SK-N-SH (cell line): ENCODE results near the gene PLEKHG5. TPM values are rescaled to one million over a fixed set of nuclear protein-coding genes. Genes with fewer than 3 reads are reported as not detected.
A peak's percentile ranks its signal among the peaks of the same experiment; 100 is the strongest.

Source experiments
- CTCF ChIA-PET: fragments of 300-600, 350-600 bp; formaldehyde crosslinking; extraction: SDS; loops from one replicate; lab custom pipeline; 2021; lab: Yijun Ruan, JAX
- POLR2A ChIA-PET: fragments of 350-600 bp; sonication (Branson Sonifier 250); formaldehyde crosslinking; extraction: SDS; loops from one replicate; lab custom pipeline; 2020; ENCODE audit warnings: antibody characterized with exemption, inconsistent platforms; lab: Yijun Ruan, JAX
- DNase-seq: peaks from one replicate; pipeline ENCODE4 v3.0.0; 2012
- H2AFZ ChIP-seq: fragments of 200-600 bp; sonication (generic); 2 replicates; pipeline ENCODE4 v1.8.1; 2016; ENCODE audit warnings: antibody characterized with exemption, mild to moderate bottlenecking, low read depth
- H3F3A ChIP-seq: fragments of 200-600 bp; sonication (generic); replicated peaks from 2 replicates; pipeline ENCODE3; 2016; ENCODE audit warnings: antibody characterized with exemption, mild to moderate bottlenecking; ENCODE audit not compliant: insufficient read depth
- H3K27ac ChIP-seq, 2 experiments: fragments of 200-500 bp in 1 of 2; fragments of 200-600 bp in 1 of 2; sonication (Bioruptor generic) in 1 of 2; sonication (generic), shearing (Covaris generic) in 1 of 2; 2 replicates each; pipeline versions ENCODE4 v1.5.1 to v1.6.1; 2014 to 2016; ENCODE audit warnings: low read depth in 2 of 2, inconsistent platforms in 1 of 2, low read length in 1 of 2, mild to moderate bottlenecking in 1 of 2, mixed read lengths in 1 of 2
- H3K27me3 ChIP-seq: fragments of 200-600 bp; sonication (generic), shearing (Covaris generic); 2 replicates; pipeline ENCODE4 v1.6.1; 2016; ENCODE audit warnings: mixed run types; ENCODE audit not compliant: insufficient read depth
- H3K36me3 ChIP-seq, 2 experiments: fragments of 200-500 bp in 1 of 2; fragments of 200-600 bp in 1 of 2; sonication (Bioruptor generic) in 1 of 2; sonication (generic) in 1 of 2; replicated peaks in 1 of 2; 2 replicates each; pipeline versions ENCODE3 to v1.5.1; 2014 to 2016; ENCODE audit warnings: low read length in 1 of 2, mild to moderate bottlenecking in 1 of 2; ENCODE audit not compliant: insufficient read depth in 2 of 2, control insufficient read depth in 1 of 2
- H3K4me1 ChIP-seq, 2 experiments: fragments of 200-500 bp in 1 of 2; fragments of 200-600 bp in 1 of 2; sonication (Bioruptor generic) in 1 of 2; sonication (generic), shearing (Covaris generic) in 1 of 2; 2 replicates each; pipeline versions ENCODE4 v1.5.1 to v1.6.1; 2014 to 2016; ENCODE audit warnings: low read depth in 1 of 2, low read length in 1 of 2, mixed run types in 1 of 2; ENCODE audit not compliant: insufficient read depth in 2 of 2, control insufficient read depth in 1 of 2
- H3K4me2 ChIP-seq: fragments of 200-600 bp; sonication (generic), shearing (Covaris generic); 2 replicates; pipeline ENCODE4 v1.6.1; 2017; ENCODE audit warnings: mixed run types
- H3K4me3 ChIP-seq, 2 experiments: fragments of 200-500 bp in 1 of 2; fragments of 200-600 bp in 1 of 2; sonication (Bioruptor generic) in 1 of 2; sonication (generic), shearing (Covaris generic) in 1 of 2; 2 replicates each; pipeline versions ENCODE4 v1.5.1 to v1.8.1; 2014 to 2016; ENCODE audit warnings: low read depth in 2 of 2, inconsistent platforms in 1 of 2, low read length in 1 of 2, mild to moderate bottlenecking in 1 of 2, mixed read lengths in 1 of 2, moderate library complexity in 1 of 2
- H3K79me2 ChIP-seq: fragments of 200-600 bp; sonication (generic); 2 replicates; pipeline ENCODE4 v1.8.1; 2017; ENCODE audit warnings: mild to moderate bottlenecking; ENCODE audit not compliant: insufficient read depth
- H3K9ac ChIP-seq: fragments of 200-600 bp; sonication (generic); 2 replicates; pipeline ENCODE4 v1.6.1; 2017; ENCODE audit warnings: mixed run types
- H3K9me2 ChIP-seq: fragments of 200-600 bp; sonication (generic); 2 replicates; pipeline ENCODE4 v1.6.1; 2017; ENCODE audit warnings: mixed run types
- H3K9me3 ChIP-seq: fragments of 200-600 bp; sonication (generic); 2 replicates; pipeline ENCODE4 v1.6.1; 2017; ENCODE audit warnings: mixed run types, mild to moderate bottlenecking, moderate library complexity
- H4K20me1 ChIP-seq: fragments of 200-600 bp; sonication (generic); 2 replicates; pipeline ENCODE4 v1.6.1; 2017; ENCODE audit warnings: mild to moderate bottlenecking, mixed run types; ENCODE audit not compliant: insufficient read depth
- CHD2 ChIP-seq: fragments of 150-350 bp; IDR thresholded peaks from 2 replicates; pipeline ENCODE4 v1.6.1; 2018; ENCODE audit warnings: low read length; ENCODE audit not compliant: partially characterized antibody
- FOXJ3 ChIP-seq: sonication (generic); formaldehyde crosslinking; IDR thresholded peaks from 2 replicates; pipeline ENCODE4 v1.5.1; 2020; ENCODE audit warnings: mild to moderate bottlenecking, missing genetic modification reagents
- FOXM1 ChIP-seq: IDR thresholded peaks from 2 replicates; pipeline ENCODE4 v1.4.0; 2012; ENCODE audit warnings: low read depth, mild to moderate bottlenecking
- GATA2 ChIP-seq: sonication (generic); formaldehyde crosslinking; IDR thresholded peaks from 2 replicates; pipeline ENCODE4 v1.5.0; 2020; ENCODE audit warnings: mild to moderate bottlenecking, missing genetic modification reagents
- JUND ChIP-seq: IDR thresholded peaks from 2 replicates; pipeline ENCODE4 v1.4.0; 2012
- RCOR1 ChIP-seq: fragments of 150-350 bp; IDR thresholded peaks from 2 replicates; pipeline ENCODE4 v1.6.1; 2017; ENCODE audit warnings: antibody characterized with exemption, low read length
- RXRA ChIP-seq: IDR thresholded peaks from 2 replicates; pipeline ENCODE4 v1.4.0; 2012; ENCODE audit warnings: low read depth, mild to moderate bottlenecking, borderline replicate concordance
- SMC3 ChIP-seq: IDR thresholded peaks from 2 replicates; pipeline ENCODE4 v1.6.1; 2012; ENCODE audit warnings: low read depth, low read length, improper control_type of control experiment
- YY1 ChIP-seq: IDR thresholded peaks from 2 replicates; pipeline ENCODE4 v1.4.0; 2012; ENCODE audit warnings: low read depth, mild to moderate bottlenecking
- WGBS: methylation state at CpG from one replicate; pipeline ENCODE4 v1.1.6; 2017; ENCODE audit warnings: low lambda C conversion rate; 5-methylcytosine and 5-hydroxymethylcytosine counted together
- polyA plus RNA-seq, 3 experiments: library from polyadenylated mRNA; depleted of rRNA; stranded (reverse); fragments of >200 nt; gene quantifications; 2 replicates each; pipeline ENCODE4 v1.2.3, GENCODE V29; 2012
- TF ChIP-seq, protein P1 (sequence below): fragments of 200-600 bp; sonication (generic); IDR thresholded peaks from 2 replicates; pipeline ENCODE4 v1.6.1; 2017; ENCODE audit warnings: antibody characterized with exemption, mild to moderate bottlenecking, moderate library complexity
- TF ChIP-seq, protein P2 (sequence below): IDR thresholded peaks from 2 replicates; pipeline ENCODE4 v1.4.0; 2012; ENCODE audit warnings: low read depth, borderline replicate concordance

PLEKHG5 gene
- polyA plus RNA-seq, 1 of the 3 experiments (the other 2 are of a cell fraction): 14.9 TPM

DNA sequence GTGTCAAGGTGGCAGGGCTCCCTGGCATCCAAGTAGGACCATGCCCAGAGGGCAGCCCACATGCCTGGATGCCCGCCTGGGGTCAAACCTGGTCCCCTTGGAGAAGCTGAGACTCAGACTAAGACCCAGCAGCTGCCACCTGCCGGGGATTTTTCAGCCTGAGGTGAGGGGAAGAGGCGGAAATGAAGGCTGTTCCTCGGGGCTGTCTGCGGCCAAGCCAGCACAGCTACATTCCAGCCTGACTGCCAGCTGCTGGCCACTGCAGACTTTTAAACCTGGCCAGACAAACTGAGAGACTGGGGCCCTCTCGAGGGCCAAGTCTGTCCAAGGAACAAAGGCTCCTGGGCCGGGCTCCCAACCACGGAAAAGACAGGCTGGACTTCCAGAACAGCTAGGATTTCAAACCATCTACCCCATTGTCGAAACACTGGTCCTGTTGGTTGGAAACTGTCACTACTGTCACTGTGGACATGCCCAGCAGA, 21.9 kb upstream of the PLEKHG5 start:
- DNase-seq: no peak
- Histone ChIP-seq H3K27ac (peak overlapping the region in 1 of 2 experiments; percentile 93; a peak in 2 of 4 replicates), H3K4me3 (no peak overlapping the region), H2AFZ (no peak overlapping the region), H3K27me3 (no peaks in the 10 kb centered on the region), H3K36me3 (no peaks in the 10 kb centered on the region), H3K4me2 (no peak overlapping the region), H3K9ac (no peak overlapping the region), H3K79me2 (no peaks in the 10 kb centered on the region), H3K4me1 (peaks cover 0 to 65% of the 10 kb centered on the region in 2 experiments; a peak in 2 of 4 replicates), H4K20me1 (no peaks in the 10 kb centered on the region), H3K9me2 (no peaks in the 10 kb centered on the region), H3F3A (peaks cover 5% of the 10 kb centered on the region), H3K9me3 (no peaks in the 10 kb centered on the region)
- TF ChIP-seq, protein P1, sequence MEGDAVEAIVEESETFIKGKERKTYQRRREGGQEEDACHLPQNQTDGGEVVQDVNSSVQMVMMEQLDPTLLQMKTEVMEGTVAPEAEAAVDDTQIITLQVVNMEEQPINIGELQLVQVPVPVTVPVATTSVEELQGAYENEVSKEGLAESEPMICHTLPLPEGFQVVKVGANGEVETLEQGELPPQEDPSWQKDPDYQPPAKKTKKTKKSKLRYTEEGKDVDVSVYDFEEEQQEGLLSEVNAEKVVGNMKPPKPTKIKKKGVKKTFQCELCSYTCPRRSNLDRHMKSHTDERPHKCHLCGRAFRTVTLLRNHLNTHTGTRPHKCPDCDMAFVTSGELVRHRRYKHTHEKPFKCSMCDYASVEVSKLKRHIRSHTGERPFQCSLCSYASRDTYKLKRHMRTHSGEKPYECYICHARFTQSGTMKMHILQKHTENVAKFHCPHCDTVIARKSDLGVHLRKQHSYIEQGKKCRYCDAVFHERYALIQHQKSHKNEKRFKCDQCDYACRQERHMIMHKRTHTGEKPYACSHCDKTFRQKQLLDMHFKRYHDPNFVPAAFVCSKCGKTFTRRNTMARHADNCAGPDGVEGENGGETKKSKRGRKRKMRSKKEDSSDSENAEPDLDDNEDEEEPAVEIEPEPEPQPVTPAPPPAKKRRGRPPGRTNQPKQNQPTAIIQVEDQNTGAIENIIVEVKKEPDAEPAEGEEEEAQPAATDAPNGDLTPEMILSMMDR: no peak
- TF ChIP-seq JUND: no peak
- no peak for TF ChIP-seq GATA2 (CRISPR knock-in tag)
- no peak for TF ChIP-seq RCOR1
- no peak for TF ChIP-seq FOXJ3
- TF ChIP-seq YY1: no peak
- TF ChIP-seq, protein P2, sequence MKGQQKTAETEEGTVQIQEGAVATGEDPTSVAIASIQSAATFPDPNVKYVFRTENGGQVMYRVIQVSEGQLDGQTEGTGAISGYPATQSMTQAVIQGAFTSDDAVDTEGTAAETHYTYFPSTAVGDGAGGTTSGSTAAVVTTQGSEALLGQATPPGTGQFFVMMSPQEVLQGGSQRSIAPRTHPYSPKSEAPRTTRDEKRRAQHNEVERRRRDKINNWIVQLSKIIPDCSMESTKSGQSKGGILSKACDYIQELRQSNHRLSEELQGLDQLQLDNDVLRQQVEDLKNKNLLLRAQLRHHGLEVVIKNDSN: no peak
- ChIA-PET CTCF (interaction anchor here (1.8 to 17.4 kb wide), 6 partner anchors 8 to 41 kb away, joined by 6 to 211 read pairs (median 10); partner anchors contain the start of genes NOL9, PLEKHG5 and TAS1R1), POLR2A (interaction anchor here (1.6 kb wide), 1 partner anchor 22 kb away, joined by 3 read pairs; no protein-coding TSS in a partner anchor)
- WGBS: no CpG with 5 or more reads among the region's 9 CpGs

DNA sequence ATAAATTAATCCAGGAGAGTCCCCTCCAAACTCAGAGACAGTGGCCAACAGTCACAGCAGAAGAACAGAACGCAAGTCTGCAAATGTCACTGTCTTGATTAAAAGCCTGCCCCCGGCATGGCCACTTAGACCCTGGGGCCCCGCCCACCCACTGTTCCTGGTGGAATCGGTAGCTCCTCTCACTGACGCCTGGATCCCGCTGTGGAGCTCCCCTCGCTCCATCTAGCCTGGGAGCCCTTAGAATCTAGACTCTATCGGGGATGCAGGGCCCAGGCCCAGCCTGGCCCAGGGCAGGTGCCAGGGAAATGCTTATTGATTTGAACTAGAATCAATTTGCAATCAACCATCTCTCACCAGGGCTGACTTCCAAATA, 21.4 kb upstream of the PLEKHG5 start:
- Histone ChIP-seq H3K4me2 (no peak overlapping the region), H3K27ac (peak overlapping the region in 1 of 2 experiments; percentile 93; a peak in 2 of 4 replicates), H3K9me3 (no peaks in the 10 kb centered on the region), H3K9me2 (no peaks in the 10 kb centered on the region), H2AFZ (no peak overlapping the region), H3F3A (peaks cover 5% of the 10 kb centered on the region), H3K79me2 (no peaks in the 10 kb centered on the region), H3K9ac (no peak overlapping the region), H4K20me1 (no peaks in the 10 kb centered on the region), H3K27me3 (no peaks in the 10 kb centered on the region), H3K4me1 (peaks cover 0 to 69% of the 10 kb centered on the region in 2 experiments; a peak in 2 of 4 replicates), H3K36me3 (no peaks in the 10 kb centered on the region), H3K4me3 (no peak overlapping the region)
- no peak for DNase-seq
- POLR2A ChIA-PET: interaction anchor here (1.6 kb wide), 1 partner anchor 22 kb away, joined by 3 read pairs; no protein-coding TSS in a partner anchor
- no peak for TF ChIP-seq FOXM1
- no peak for TF ChIP-seq RXRA
- TF ChIP-seq, protein P1: no peak
- no peak for TF ChIP-seq CHD2
- no peak for TF ChIP-seq SMC3
- no peak for TF ChIP-seq YY1
- WGBS: 80% methylated on average over 3 of the region's 8 CpGs
- CTCF ChIA-PET: interaction anchor here (1.8 to 17.4 kb wide), 6 partner anchors 9 to 41 kb away, joined by 6 to 211 read pairs (median 10); partner anchors contain the start of genes NOL9, PLEKHG5 and TAS1R1
